Endothelial cell of umbilical vein (primary cell): ENCODE data around the gene SNX9.

Source experiments
- EZH2 ChIP-seq: IDR thresholded peaks from 2 replicates; pipeline ENCODE4 v1.6.1; 2012; ENCODE audit warnings: borderline replicate concordance, low read depth, mild to moderate bottlenecking, moderate library complexity, low read length, inconsistent platforms; ENCODE audit not compliant: severe bottlenecking
- POLR2A ChIP-seq: IDR thresholded peaks from 2 replicates; pipeline ENCODE4 v1.6.1; 2012; ENCODE audit warnings: low read depth, mild to moderate bottlenecking, control low read depth, low read length

- TF ChIP-seq EZH2 = no peak
- no peak for TF ChIP-seq POLR2A
Observed at GRCh38 chr6:157832250-157832967, 9.4 kb downstream of the SNX9 start.
